ENCODE data around the gene MAPK7. TPM values are rescaled to one million over a fixed set of nuclear protein-coding genes. Genes with fewer than 3 reads are reported as not detected.

MAPK7 gene
- polyA plus RNA-seq, 1 of the 3 experiments (the other 2 are of a cell fraction) = 19.1 TPM

DNA sequence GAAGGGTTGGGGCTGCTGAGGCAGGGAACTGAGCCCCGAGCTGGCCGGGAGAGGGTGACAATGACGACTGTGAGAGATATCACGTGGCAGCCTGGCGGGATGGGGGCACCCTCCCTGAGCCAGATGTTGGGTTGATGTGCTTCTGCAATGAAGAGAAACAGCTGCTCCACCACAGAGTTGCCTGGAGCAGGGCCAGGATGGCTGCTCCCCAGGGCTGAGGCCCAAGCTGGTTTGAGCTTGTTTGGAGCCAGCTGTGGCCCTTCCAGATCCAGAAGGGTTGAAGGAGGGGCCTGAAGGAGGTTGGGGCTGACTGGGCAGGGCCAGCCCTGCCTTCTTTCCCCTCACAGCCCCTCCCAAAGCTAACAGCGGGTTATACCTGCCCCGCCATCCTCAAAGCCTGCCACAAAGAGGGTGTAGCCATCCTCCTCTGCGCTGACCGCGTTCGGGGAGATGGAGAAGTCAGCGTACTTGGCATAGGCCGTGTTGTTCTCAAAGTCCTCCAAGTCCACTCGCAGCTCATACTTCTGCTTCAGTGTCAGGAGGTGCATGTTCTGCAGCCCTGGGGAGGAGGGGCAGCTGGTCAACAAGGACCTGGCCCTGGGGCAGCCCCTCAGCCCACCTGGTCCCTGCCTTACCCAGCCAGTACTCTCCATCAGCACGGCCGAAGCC is 6.6 kb downstream of the MAPK7 start (continued):
- TF ChIP-seq, protein P1, sequence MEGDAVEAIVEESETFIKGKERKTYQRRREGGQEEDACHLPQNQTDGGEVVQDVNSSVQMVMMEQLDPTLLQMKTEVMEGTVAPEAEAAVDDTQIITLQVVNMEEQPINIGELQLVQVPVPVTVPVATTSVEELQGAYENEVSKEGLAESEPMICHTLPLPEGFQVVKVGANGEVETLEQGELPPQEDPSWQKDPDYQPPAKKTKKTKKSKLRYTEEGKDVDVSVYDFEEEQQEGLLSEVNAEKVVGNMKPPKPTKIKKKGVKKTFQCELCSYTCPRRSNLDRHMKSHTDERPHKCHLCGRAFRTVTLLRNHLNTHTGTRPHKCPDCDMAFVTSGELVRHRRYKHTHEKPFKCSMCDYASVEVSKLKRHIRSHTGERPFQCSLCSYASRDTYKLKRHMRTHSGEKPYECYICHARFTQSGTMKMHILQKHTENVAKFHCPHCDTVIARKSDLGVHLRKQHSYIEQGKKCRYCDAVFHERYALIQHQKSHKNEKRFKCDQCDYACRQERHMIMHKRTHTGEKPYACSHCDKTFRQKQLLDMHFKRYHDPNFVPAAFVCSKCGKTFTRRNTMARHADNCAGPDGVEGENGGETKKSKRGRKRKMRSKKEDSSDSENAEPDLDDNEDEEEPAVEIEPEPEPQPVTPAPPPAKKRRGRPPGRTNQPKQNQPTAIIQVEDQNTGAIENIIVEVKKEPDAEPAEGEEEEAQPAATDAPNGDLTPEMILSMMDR (IDR thresholded peaks at IDR 0.05) = no peak
- TF ChIP-seq TEAD4 (IDR thresholded peaks at IDR 0.05; ENCODE audit: borderline replicate concordance, insufficient read depth) = no peak
- TF ChIP-seq EP300 (IDR thresholded peaks at IDR 0.05; ENCODE audit: borderline replicate concordance in 1 of 2, low read depth in 1 of 2, low read length in 1 of 2) = peak in 1 of 2 experiments; percentile 85; a peak in 2 of 4 replicates
- TF ChIP-seq MXI1 (IDR thresholded peaks at IDR 0.05; ENCODE audit: low read depth, low read length) = peak; percentile 73; the same call in 1 of the 2 replicates
- no peak for TF ChIP-seq YY1 (IDR thresholded peaks at IDR 0.05; ENCODE audit: low read depth)
- TF ChIP-seq NRF1 (IDR thresholded peaks at IDR 0.05; ENCODE audit: low read depth, low read length) = no peak
- TF ChIP-seq, protein P2, sequence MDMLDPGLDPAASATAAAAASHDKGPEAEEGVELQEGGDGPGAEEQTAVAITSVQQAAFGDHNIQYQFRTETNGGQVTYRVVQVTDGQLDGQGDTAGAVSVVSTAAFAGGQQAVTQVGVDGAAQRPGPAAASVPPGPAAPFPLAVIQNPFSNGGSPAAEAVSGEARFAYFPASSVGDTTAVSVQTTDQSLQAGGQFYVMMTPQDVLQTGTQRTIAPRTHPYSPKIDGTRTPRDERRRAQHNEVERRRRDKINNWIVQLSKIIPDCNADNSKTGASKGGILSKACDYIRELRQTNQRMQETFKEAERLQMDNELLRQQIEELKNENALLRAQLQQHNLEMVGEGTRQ (IDR thresholded peaks at IDR 0.05; ENCODE audit: borderline replicate concordance, low read depth, low read length) = no peak
- no peak for TF ChIP-seq JUND (IDR thresholded peaks at IDR 0.05)
- TF ChIP-seq, protein P3, sequence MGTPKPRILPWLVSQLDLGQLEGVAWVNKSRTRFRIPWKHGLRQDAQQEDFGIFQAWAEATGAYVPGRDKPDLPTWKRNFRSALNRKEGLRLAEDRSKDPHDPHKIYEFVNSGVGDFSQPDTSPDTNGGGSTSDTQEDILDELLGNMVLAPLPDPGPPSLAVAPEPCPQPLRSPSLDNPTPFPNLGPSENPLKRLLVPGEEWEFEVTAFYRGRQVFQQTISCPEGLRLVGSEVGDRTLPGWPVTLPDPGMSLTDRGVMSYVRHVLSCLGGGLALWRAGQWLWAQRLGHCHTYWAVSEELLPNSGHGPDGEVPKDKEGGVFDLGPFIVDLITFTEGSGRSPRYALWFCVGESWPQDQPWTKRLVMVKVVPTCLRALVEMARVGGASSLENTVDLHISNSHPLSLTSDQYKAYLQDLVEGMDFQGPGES (IDR thresholded peaks at IDR 0.05; ENCODE audit: low read depth, low read length) = no peak
- 0 out of 2 replicates have a peak, but pooled peaks have one; percentile 4 for TF ChIP-seq RAD21 (IDR thresholded peaks at IDR 0.05; ENCODE audit: low read length)
- TF ChIP-seq SIN3A (IDR thresholded peaks at IDR 0.05; ENCODE audit: borderline replicate concordance, low read depth, low read length) = no peak
- TF ChIP-seq, protein P4, sequence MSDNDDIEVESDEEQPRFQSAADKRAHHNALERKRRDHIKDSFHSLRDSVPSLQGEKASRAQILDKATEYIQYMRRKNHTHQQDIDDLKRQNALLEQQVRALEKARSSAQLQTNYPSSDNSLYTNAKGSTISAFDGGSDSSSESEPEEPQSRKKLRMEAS (IDR thresholded peaks at IDR 0.05; ENCODE audit: low read depth) = peak; percentile 38; the same call in 1 of the 2 replicates
- TF ChIP-seq GATA2 (CRISPR knock-in tag; IDR thresholded peaks at IDR 0.05) = no peak
- TF ChIP-seq CHD2 (IDR thresholded peaks at IDR 0.05; ENCODE audit: low read length, partially characterized antibody) = no peak
- TF ChIP-seq, protein P5, sequence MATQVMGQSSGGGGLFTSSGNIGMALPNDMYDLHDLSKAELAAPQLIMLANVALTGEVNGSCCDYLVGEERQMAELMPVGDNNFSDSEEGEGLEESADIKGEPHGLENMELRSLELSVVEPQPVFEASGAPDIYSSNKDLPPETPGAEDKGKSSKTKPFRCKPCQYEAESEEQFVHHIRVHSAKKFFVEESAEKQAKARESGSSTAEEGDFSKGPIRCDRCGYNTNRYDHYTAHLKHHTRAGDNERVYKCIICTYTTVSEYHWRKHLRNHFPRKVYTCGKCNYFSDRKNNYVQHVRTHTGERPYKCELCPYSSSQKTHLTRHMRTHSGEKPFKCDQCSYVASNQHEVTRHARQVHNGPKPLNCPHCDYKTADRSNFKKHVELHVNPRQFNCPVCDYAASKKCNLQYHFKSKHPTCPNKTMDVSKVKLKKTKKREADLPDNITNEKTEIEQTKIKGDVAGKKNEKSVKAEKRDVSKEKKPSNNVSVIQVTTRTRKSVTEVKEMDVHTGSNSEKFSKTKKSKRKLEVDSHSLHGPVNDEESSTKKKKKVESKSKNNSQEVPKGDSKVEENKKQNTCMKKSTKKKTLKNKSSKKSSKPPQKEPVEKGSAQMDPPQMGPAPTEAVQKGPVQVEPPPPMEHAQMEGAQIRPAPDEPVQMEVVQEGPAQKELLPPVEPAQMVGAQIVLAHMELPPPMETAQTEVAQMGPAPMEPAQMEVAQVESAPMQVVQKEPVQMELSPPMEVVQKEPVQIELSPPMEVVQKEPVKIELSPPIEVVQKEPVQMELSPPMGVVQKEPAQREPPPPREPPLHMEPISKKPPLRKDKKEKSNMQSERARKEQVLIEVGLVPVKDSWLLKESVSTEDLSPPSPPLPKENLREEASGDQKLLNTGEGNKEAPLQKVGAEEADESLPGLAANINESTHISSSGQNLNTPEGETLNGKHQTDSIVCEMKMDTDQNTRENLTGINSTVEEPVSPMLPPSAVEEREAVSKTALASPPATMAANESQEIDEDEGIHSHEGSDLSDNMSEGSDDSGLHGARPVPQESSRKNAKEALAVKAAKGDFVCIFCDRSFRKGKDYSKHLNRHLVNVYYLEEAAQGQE (IDR thresholded peaks at IDR 0.05; ENCODE audit: low read depth, low read length) = no peak

All from SK-N-SH (cell line).